Ovary (tissue), 3 donors: ENCODE results near the gene PTDSS2.

Experiments used
- CTCF ChIP-seq, 3 donors: fragments of 450-650 bp in 2 of 3; fragments of 200-600 bp in 1 of 3; IDR thresholded peaks; one replicate each; pipeline versions ENCODE4 v1.5.1 to v1.8.0; 2016 to 2022; ENCODE audit warnings: antibody characterized with exemption in 3 of 3, mild to moderate bottlenecking in 1 of 3
- POLR2A ChIP-seq: fragments of 450-650 bp; IDR thresholded peaks from one replicate; pipeline ENCODE4 v1.6.1; 2017; ENCODE audit warnings: antibody characterized with exemption, mild to moderate bottlenecking, moderate library complexity
- donor health status: DM: no; HTN: no; CAD: no.

GRCh38 chr11:419248-420005, 30.7 kb upstream of the PTDSS2 start:
- TF ChIP-seq POLR2A: no peak
- TF ChIP-seq CTCF (IDR thresholded peaks at IDR 0.05): no peak
